OCI-LY7 (cell line): ENCODE measurements around the gene PSMD1.

Experiments
- CTCF ChIP-seq: fragments of 200-600 bp; sonication (generic); conservative IDR thresholded peaks from 2 replicates; pipeline ENCODE4 v1.5.1; 2014; ENCODE audit warnings: mild to moderate bottlenecking, antibody characterized with exemption, low read length, moderate library complexity, mixed read lengths
- EZH2phosphoT487 ChIP-seq: fragments of 200-600 bp; sonication (generic); IDR thresholded peaks from 2 replicates; pipeline ENCODE4 v1.6.1; 2018; ENCODE audit warnings: low read depth, borderline replicate concordance, mild to moderate bottlenecking, mixed run types, antibody characterized with exemption, low read length, moderate library complexity, mixed read lengths

- TF ChIP-seq CTCF (no peak), EZH2phosphoT487 (no peak)
Measured at GRCh38 chr2:231174211-231174651, 117.6 kb downstream of the PSMD1 start.
